Activated T-cell treated with anti-CD3 and anti-CD28 coated beads, Interleukin-2, amount 50 U/mL, for 4 hours (primary cell): ENCODE data around the gene STX8. TPM values are rescaled to one million over a fixed set of nuclear protein-coding genes. Genes with fewer than 3 reads are reported as not detected.

Experiments used
- ATAC-seq, 2 donors: fragments of 200-7000 bp; cut with Tn5 transposase; one replicate each; pipeline ENCODE4 v1.10.0; 2021
- DNase-seq: peaks from one replicate; pipeline ENCODE4 v3.0.0-alpha.2; 2020
- H3K27me3 Mint-ChIP-seq: one replicate; pipeline ENCODE4 v1.8.0; 2021; ENCODE audit warnings: low read depth, mixed read lengths
- H3K36me3 Mint-ChIP-seq: one replicate; pipeline ENCODE4 v1.8.0; 2022; ENCODE audit warnings: mixed read lengths; ENCODE audit not compliant: insufficient read depth
- H3K4me1 Mint-ChIP-seq: one replicate; pipeline ENCODE4 v1.8.0; 2021; ENCODE audit warnings: low read depth, mixed read lengths
- H3K4me3 Mint-ChIP-seq: one replicate; pipeline ENCODE4 v1.8.0; 2021; ENCODE audit warnings: mild to moderate bottlenecking, moderate library complexity, mixed read lengths
- H3K9me3 Mint-ChIP-seq: one replicate; pipeline ENCODE4 v1.8.0; 2021; ENCODE audit warnings: mixed read lengths
- total RNA-seq, 3 donors: library from RNA; stranded (reverse); gene quantifications; one replicate each; pipeline ENCODE4 v1.2.1, GENCODE V29; 2021

The STX8 gene
- total RNA-seq, 3 donors from 2014 or later: 37.5 to 40.7 (median 38.3) TPM

GRCh38 chr17:9307313-9307998, 268.2 kb downstream of the STX8 start:
- peaks cover 2% of the 10 kb centered on the region for H3K36me3 Mint-ChIP-seq
- H3K27me3 Mint-ChIP-seq: no peaks in the 10 kb centered on the region
- no peaks in the 10 kb centered on the region for H3K4me1 Mint-ChIP-seq
- DNase-seq (no peak), ATAC-seq (no peak)
- no peak overlapping the region for H3K4me3 Mint-ChIP-seq
- no peaks in the 10 kb centered on the region for H3K9me3 Mint-ChIP-seq

GRCh38 chr17:9306086-9306485, 269.5 kb downstream of the STX8 start:
- Mint-ChIP-seq H3K9me3 (no peaks in the 10 kb centered on the region), H3K4me1 (peaks cover 2% of the 10 kb centered on the region), H3K4me3 (no peak overlapping the region), H3K27me3 (no peaks in the 10 kb centered on the region), H3K36me3 (no peaks in the 10 kb centered on the region)
- DNase-seq (no peak), ATAC-seq (no peak)

- no peak for DNase-seq
- Mint-ChIP-seq H3K9me3 (no peaks in the 10 kb centered on the region), H3K4me3 (no peak overlapping the region), H3K27me3 (no peaks in the 10 kb centered on the region), H3K4me1 (peaks cover 5% of the 10 kb centered on the region), H3K36me3 (peaks cover 2% of the 10 kb centered on the region)
- ATAC-seq: no peak
These were observed 275.9 kb downstream of the STX8 start for GRCh38 chr17:9299695-9300094.

GRCh38 chr17:9298776-9299295, 276.8 kb downstream of the STX8 start:
- Mint-ChIP-seq H3K4me3 (no peak overlapping the region), H3K36me3 (peaks cover 2% of the 10 kb centered on the region), H3K4me1 (peaks cover 5% of the 10 kb centered on the region), H3K27me3 (no peaks in the 10 kb centered on the region), H3K9me3 (no peaks in the 10 kb centered on the region)
- ATAC-seq (no peak), DNase-seq (no peak)

GRCh38 chr17:9298135-9298534, 277.5 kb downstream of the STX8 start:
- Mint-ChIP-seq H3K36me3 (peaks cover 2% of the 10 kb centered on the region), H3K4me1 (peaks cover 5% of the 10 kb centered on the region)

GRCh38 chr17:9294661-9295210, 280.9 kb downstream of the STX8 start:
- no peak for ATAC-seq
- Mint-ChIP-seq H3K9me3 (no peaks in the 10 kb centered on the region), H3K4me3 (no peak overlapping the region), H3K36me3 (peaks cover 2% of the 10 kb centered on the region), H3K27me3 (no peaks in the 10 kb centered on the region), H3K4me1 (peaks cover 24% of the 10 kb centered on the region)
- DNase-seq: no peak

More at GRCh38 chr17:9298135-9298534, 277.5 kb downstream of the STX8 start:
- ATAC-seq (no peak), DNase-seq (no peak)
- Mint-ChIP-seq H3K27me3 (no peaks in the 10 kb centered on the region), H3K9me3 (no peaks in the 10 kb centered on the region), H3K4me3 (no peak overlapping the region)

GRCh38 chr17:9292561-9292941, 283.1 kb downstream of the STX8 start:
- Mint-ChIP-seq H3K27me3 (no peaks in the 10 kb centered on the region), H3K9me3 (no peaks in the 10 kb centered on the region), H3K4me1 (peaks cover 36% of the 10 kb centered on the region), H3K4me3 (no peak overlapping the region), H3K36me3 (peaks cover 2% of the 10 kb centered on the region)
- no peak for ATAC-seq
- DNase-seq: no peak

GRCh38 chr17:9291912-9292560, 283.6 kb downstream of the STX8 start:
- peaks cover 36% of the 10 kb centered on the region for H3K4me1 Mint-ChIP-seq
- DNase-seq (peak; percentile 11), ATAC-seq (no peak)
- no peak overlapping the region for H3K4me3 Mint-ChIP-seq
- H3K27me3 Mint-ChIP-seq: no peaks in the 10 kb centered on the region
- no peaks in the 10 kb centered on the region for H3K9me3 Mint-ChIP-seq
- peaks cover 2% of the 10 kb centered on the region for H3K36me3 Mint-ChIP-seq

- no peak for DNase-seq
- no peaks in the 10 kb centered on the region for H3K36me3 Mint-ChIP-seq
- peak overlapping the region; percentile 12 for H3K4me3 Mint-ChIP-seq
These were observed 285.4 kb downstream of the STX8 start for GRCh38 chr17:9290226-9290613.

GRCh38 chr17:9287306-9287705, 288.3 kb downstream of the STX8 start:
- H3K36me3 Mint-ChIP-seq: no peaks in the 10 kb centered on the region
- DNase-seq: no peak
- H3K27me3 Mint-ChIP-seq: no peaks in the 10 kb centered on the region
- no peak overlapping the region for H3K4me3 Mint-ChIP-seq
- H3K4me1 Mint-ChIP-seq: peaks cover 37% of the 10 kb centered on the region
- no peak for ATAC-seq
- H3K9me3 Mint-ChIP-seq: no peaks in the 10 kb centered on the region

More at GRCh38 chr17:9290226-9290613, 285.4 kb downstream of the STX8 start:
- Mint-ChIP-seq H3K9me3 (no peaks in the 10 kb centered on the region), H3K27me3 (no peaks in the 10 kb centered on the region), H3K4me1 (peaks cover 41% of the 10 kb centered on the region)
- no peak for ATAC-seq

- H3K4me3 Mint-ChIP-seq: no peak overlapping the region
- no peak for ATAC-seq
- no peaks in the 10 kb centered on the region for H3K9me3 Mint-ChIP-seq
- DNase-seq: no peak
- no peaks in the 10 kb centered on the region for H3K27me3 Mint-ChIP-seq
- H3K4me1 Mint-ChIP-seq: peaks cover 30% of the 10 kb centered on the region
- H3K36me3 Mint-ChIP-seq: no peaks in the 10 kb centered on the region
These were observed 289.2 kb downstream of the STX8 start for GRCh38 chr17:9286434-9286833.

- Mint-ChIP-seq H3K9me3 (no peaks in the 10 kb centered on the region), H3K4me1 (peaks cover 28% of the 10 kb centered on the region), H3K36me3 (peaks cover 4% of the 10 kb centered on the region), H3K4me3 (no peak overlapping the region), H3K27me3 (no peaks in the 10 kb centered on the region)
- ATAC-seq (no peak), DNase-seq (no peak)
These were observed 289.8 kb downstream of the STX8 start for GRCh38 chr17:9285602-9286427.

- H3K4me1 Mint-ChIP-seq: peaks cover 19% of the 10 kb centered on the region
- no peak overlapping the region for H3K4me3 Mint-ChIP-seq
- no peak for DNase-seq
- peaks cover 5% of the 10 kb centered on the region for H3K36me3 Mint-ChIP-seq
- no peak for ATAC-seq
- H3K27me3 Mint-ChIP-seq: no peaks in the 10 kb centered on the region
- no peaks in the 10 kb centered on the region for H3K9me3 Mint-ChIP-seq
These were observed 290.7 kb downstream of the STX8 start for GRCh38 chr17:9284884-9285283.

GRCh38 chr17:9283909-9284308, 291.7 kb downstream of the STX8 start:
- H3K4me3 Mint-ChIP-seq: no peak overlapping the region
- H3K36me3 Mint-ChIP-seq: peaks cover 5% of the 10 kb centered on the region
- no peak for DNase-seq
- ATAC-seq: no peak
- no peaks in the 10 kb centered on the region for H3K27me3 Mint-ChIP-seq
- no peaks in the 10 kb centered on the region for H3K9me3 Mint-ChIP-seq
- H3K4me1 Mint-ChIP-seq: peaks cover 9% of the 10 kb centered on the region
